OCI-LY3 (cell line): ENCODE measurements around the gene OR2A25.

Experiments used
- EZH2phosphoT487 ChIP-seq: fragments of 200-600 bp; shearing (Covaris generic); IDR thresholded peaks from 2 replicates; pipeline ENCODE4 v1.6.1; 2018; ENCODE audit warnings: antibody characterized with exemption, mixed run types, low read depth
- TF ChIP-seq, protein P1 (sequence below): fragments of 200-600, 300-600 bp; sonication (generic); IDR thresholded peaks from 2 replicates; pipeline ENCODE4 v1.5.1; 2014; ENCODE audit warnings: antibody characterized with exemption, low read length, low read depth

DNA sequence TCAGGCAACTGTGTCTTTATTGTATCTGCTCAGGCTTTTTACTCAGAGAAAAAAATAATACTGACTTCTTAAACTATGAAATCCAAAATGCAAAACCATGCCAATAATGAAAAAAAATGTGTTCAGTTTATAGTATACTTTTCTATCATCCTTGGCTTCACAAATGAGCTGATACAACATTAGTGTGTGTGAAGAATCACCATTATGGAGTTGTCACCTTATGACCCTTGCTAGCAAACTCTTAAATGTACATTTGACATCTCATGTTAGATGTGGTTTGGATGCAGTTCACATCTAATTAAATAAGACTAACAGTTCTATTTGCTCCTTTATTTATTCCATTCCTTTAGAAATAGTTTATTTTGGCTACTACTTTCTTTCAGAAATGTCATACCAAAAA lies 35.6 kb downstream of the OR2A25 start:
- TF ChIP-seq, protein P1, sequence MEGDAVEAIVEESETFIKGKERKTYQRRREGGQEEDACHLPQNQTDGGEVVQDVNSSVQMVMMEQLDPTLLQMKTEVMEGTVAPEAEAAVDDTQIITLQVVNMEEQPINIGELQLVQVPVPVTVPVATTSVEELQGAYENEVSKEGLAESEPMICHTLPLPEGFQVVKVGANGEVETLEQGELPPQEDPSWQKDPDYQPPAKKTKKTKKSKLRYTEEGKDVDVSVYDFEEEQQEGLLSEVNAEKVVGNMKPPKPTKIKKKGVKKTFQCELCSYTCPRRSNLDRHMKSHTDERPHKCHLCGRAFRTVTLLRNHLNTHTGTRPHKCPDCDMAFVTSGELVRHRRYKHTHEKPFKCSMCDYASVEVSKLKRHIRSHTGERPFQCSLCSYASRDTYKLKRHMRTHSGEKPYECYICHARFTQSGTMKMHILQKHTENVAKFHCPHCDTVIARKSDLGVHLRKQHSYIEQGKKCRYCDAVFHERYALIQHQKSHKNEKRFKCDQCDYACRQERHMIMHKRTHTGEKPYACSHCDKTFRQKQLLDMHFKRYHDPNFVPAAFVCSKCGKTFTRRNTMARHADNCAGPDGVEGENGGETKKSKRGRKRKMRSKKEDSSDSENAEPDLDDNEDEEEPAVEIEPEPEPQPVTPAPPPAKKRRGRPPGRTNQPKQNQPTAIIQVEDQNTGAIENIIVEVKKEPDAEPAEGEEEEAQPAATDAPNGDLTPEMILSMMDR = no peak
- TF ChIP-seq EZH2phosphoT487 = no peak
